Epithelial cell of esophagus (primary cell): ENCODE data around the gene ATP6V0C.
A peak's percentile ranks its signal among the peaks of the same experiment; 100 is the strongest.

Experiments
- DNase-seq: peaks from one replicate; pipeline ENCODE4 v3.0.0; 2010; ENCODE audit warnings: low read depth
- H3K4me3 ChIP-seq: 2 replicates; pipeline ENCODE4 v1.5.1; 2011; ENCODE audit warnings: mild to moderate bottlenecking, low read length, control low read depth
- TF ChIP-seq, protein P1 (sequence below): IDR thresholded peaks from 2 replicates; pipeline ENCODE4 v1.5.1; 2011; ENCODE audit warnings: low read depth, mild to moderate bottlenecking, low read length, control low read depth, inconsistent platforms; ENCODE audit not compliant: insufficient read depth; ENCODE audit errors: missing control alignments

Gene ATP6V0C

DNA sequence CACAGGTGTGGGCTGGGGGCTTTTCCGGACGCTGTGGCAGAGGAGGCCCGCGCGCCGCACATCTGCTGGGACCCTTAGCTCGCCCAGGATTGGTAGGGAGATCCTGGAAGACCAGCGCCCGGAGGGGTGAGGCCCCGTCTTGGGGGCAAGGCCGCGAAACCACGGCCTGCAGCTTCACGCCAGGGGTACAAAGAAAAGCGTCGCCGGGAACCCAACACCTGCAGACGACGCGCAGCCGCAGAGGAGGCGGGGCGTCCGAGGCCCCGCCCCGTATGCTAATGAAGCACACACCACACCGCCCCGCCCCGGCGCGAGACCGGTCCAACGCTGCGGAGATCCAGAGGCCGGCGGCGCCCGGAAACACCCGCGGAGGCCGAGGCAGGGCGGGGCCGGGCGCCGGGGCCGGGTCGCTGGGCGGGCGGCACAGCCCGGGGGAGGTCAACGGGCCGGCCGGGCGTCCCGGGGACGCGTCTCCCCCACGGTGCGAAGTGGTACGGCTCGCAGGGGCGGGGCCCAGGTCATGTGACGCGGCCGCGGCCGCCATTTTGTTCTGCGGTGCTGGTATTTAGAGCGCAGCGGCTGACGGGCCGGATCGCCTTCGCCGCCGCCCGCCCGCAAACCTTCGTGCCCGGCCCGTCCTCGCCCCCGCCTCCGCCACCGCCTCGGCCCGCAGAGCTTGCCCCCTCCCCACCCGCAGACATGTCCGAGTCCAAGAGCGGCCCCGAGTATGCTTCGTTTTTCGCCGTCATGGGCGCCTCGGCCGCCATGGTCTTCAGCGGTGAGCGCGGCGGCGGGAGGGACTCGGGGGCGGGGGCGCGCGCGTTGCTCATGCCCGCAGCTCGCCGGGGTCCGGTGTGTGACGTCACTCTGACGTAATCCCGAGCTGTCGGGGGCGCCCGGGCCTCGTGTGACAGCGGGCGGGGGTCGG, at the start of gene ATP6V0C:
Gene ATP6V0C, plus strand, starts transcription at position 548 of the 928 bp plus-strand sequence. Its CDS starts 152 bp downstream, at position 700.
- peak; percentile 91 for DNase-seq
- TF ChIP-seq, protein P1, sequence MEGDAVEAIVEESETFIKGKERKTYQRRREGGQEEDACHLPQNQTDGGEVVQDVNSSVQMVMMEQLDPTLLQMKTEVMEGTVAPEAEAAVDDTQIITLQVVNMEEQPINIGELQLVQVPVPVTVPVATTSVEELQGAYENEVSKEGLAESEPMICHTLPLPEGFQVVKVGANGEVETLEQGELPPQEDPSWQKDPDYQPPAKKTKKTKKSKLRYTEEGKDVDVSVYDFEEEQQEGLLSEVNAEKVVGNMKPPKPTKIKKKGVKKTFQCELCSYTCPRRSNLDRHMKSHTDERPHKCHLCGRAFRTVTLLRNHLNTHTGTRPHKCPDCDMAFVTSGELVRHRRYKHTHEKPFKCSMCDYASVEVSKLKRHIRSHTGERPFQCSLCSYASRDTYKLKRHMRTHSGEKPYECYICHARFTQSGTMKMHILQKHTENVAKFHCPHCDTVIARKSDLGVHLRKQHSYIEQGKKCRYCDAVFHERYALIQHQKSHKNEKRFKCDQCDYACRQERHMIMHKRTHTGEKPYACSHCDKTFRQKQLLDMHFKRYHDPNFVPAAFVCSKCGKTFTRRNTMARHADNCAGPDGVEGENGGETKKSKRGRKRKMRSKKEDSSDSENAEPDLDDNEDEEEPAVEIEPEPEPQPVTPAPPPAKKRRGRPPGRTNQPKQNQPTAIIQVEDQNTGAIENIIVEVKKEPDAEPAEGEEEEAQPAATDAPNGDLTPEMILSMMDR = no peak
- H3K4me3 ChIP-seq = peak within 1 kb of the TSS; percentile 91

DNA sequence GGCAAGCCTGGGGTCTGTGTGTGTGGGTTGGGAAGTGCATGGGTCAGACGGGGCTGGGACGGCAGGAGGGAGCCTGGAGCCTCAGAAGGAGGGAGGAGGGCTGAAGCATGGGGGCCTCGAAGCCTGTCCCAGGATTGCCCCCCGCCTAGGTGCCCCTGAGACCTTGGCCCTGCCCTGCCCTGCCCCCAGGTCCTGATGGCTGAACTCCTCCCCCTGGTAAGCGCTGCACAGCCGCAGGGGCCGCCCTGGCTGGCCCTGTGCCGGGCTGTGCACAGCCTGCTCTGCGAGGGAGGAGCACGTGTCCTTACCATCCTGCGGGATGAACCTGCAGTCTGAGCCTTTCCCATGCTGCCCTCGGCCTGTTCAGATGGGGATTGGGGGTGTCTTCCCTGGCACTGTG, 49.4 kb upstream of the ATP6V0C start:
- TF ChIP-seq, protein P1 = no peak
- no peak overlapping the region for H3K4me3 ChIP-seq
- DNase-seq = no peak

DNA sequence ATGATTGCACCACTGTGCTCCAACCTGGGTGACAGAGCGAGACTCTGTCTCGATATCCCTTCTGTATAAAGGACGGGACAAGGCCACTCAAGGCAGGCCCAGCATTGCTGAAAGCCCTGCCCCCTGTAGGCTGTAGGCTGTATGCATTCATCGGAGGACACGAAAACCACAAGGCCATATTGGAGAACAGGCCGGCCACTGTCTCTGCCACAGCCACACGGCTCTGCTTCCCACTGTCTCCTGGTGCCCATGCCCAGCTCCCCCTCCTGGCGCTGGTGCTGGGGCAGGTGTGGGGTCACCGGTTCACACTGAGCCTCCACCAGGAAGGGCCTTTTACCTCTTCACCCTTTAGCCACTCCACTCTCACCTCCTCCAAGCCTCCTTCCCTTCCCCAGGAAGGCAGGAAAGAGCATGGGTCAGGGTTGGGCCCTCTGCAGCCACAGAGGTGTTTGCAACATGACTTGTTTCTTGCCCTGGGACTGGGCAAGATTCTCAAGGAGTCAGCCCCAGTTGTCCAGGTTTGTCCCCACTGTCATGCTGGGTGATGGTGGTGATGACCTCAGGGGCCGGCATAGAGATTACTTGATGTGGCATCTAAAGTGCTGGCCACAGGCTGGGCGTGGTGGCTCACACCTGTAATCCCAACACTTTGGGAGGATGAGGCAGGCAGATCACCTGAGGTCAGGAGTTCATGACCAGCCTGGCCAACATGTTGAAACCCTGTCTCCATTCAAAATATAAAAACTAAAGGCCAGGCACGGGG, 47.9 kb upstream of the ATP6V0C start:
- TF ChIP-seq, protein P1 = peak; percentile 23
- no peak for DNase-seq
- no peak overlapping the region for H3K4me3 ChIP-seq

DNA sequence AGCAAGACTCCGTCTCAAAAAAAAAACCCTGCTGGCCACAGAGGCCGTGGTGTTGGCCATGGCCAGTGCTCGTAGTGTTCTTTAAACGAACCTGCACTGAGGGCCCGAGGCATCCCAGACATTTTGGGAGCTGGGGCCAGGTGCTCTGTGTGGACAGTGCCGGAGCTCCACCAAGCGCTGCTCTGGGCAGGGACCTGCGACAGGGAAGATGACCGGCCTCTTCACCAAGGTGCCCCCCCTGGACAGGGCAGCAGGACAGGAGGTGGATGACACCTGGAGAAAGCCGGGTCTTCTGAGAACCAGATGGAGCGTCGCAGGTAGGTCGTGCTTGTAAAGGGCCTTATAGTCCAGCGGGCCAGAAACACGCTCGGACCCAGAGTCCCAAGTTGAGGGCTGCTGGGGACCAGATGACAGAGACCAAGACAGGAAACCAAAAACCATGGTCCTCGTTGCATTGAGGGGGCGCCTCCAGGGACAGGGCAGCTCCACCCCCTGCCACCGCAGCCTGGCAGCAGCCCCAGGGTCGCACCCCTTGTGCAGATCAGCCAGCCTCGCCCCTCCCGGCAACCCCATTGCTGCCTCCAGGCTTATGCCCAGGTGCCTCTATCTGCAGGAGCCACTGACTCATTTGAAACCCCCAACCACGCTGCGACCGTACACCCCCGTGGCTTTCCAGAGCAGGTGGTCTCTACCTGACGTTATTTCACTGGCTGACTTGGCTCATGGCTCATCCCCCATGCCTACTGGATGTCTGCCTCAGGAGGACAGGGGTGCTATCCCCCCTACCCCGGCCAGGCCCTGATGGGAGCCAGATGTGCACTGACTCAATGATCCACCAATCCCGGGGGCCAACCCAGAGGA, 46.9 kb upstream of the ATP6V0C start:
- peak overlapping the region; percentile 11 for H3K4me3 ChIP-seq
- TF ChIP-seq, protein P1 = no peak
- DNase-seq = no peak

DNA sequence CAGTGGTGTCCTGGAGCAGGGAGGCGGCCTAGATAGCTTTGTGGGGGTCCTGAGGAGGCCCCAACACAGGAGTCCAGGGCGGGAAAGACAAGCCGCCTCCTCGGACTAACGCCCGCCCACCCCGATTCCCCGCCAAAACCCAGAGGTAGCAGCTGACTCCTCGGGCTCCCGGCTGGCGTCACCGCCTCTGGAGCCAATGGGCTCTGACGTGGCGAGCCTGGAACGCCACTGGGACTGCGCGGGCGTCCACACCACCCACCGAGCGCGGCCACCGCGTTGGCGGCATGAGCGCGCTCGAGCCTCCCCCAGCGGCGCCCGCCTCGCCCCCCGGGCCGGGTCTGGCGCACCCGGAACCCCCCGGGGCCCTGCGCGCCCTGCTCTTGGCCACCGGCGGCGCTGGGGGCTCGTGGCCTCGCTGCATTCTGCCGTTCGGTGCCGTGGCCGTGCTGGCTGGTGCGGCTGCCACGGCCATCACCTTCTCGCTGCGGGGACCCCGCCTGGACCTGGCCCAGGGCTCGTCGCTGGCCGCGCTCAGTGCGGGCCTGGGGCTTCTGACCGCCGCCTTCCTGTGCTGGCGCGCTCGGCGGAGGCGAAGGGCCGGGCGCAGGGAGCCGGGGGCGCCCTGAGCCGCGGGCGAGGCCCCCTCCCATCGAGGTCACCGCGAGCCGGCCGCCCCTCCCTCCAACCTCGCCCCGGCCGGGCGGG, 46.1 kb upstream of the ATP6V0C start:
- peak overlapping the region; percentile 47 for H3K4me3 ChIP-seq
- TF ChIP-seq, protein P1 = no peak
- DNase-seq = peak; percentile 66

DNA sequence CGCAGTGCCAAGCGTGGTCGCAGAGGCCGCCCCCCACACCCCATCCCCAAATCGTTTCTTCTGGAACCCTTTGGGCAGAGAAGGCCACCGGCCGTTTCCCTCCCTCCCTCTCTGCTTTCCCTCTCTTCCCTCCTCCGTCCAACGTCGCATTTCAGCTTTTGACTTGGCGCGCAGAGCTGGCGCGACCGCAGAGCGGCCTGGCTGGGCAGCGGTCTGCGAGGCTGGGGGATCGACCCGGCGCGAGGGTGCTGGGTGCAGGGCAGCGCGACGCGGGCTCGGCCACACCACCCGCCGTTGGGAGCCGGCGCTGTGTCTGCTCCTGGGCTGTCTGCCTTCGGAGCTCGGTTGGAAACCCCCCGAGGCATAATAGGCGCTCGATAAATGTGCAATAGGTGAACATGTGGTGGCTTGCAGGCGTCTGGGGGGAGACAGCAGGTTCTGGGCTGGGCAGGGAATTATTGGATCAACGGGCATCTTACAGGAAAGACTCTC, 45.5 kb upstream of the ATP6V0C start:
- peak; percentile 84 for DNase-seq

More for the DNA sequence above, 45.5 kb upstream of the ATP6V0C start:
- H3K4me3 ChIP-seq = peak overlapping the region; percentile 47
- TF ChIP-seq, protein P1 = no peak
